Measurements from ENCODE around the gene PRKACG.

DNA sequence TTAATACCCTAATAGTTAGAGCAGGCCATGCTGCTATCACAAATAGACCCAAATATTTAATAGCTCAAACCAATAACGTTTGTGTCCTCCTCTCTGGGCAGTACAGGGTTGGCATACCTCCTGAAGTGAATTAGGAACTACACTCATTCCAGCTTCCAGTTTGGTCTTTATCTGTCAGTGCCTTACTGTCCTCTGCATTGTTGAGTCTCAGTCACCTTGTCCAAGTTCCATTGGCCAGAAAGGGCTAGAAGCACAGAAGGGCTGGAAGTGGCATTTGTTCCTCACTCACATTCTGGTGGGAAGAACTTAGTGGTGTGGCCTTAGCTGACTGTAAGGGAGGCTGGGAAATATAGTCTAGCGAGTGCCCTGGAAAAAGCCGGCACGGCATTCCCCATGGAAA, 32.8 kb upstream of the PRKACG start:
- TF ChIP-seq, protein P1, sequence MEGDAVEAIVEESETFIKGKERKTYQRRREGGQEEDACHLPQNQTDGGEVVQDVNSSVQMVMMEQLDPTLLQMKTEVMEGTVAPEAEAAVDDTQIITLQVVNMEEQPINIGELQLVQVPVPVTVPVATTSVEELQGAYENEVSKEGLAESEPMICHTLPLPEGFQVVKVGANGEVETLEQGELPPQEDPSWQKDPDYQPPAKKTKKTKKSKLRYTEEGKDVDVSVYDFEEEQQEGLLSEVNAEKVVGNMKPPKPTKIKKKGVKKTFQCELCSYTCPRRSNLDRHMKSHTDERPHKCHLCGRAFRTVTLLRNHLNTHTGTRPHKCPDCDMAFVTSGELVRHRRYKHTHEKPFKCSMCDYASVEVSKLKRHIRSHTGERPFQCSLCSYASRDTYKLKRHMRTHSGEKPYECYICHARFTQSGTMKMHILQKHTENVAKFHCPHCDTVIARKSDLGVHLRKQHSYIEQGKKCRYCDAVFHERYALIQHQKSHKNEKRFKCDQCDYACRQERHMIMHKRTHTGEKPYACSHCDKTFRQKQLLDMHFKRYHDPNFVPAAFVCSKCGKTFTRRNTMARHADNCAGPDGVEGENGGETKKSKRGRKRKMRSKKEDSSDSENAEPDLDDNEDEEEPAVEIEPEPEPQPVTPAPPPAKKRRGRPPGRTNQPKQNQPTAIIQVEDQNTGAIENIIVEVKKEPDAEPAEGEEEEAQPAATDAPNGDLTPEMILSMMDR (IDR thresholded peaks at IDR 0.05), result no peak
- no peak for TF ChIP-seq ZFX (IDR thresholded peaks at IDR 0.05; ENCODE audit: borderline replicate concordance)
